WTC11 (cell line): Measurements from ENCODE around the gene FUT7. TPM values are rescaled to one million over a fixed set of nuclear protein-coding genes. Genes with fewer than 3 reads are reported as not detected.
A peak's percentile ranks its signal among the peaks of the same experiment; 100 is the strongest.

Source experiments
- ATAC-seq: fragments of 200-7000 bp; cut with Tn5 transposase; 2 replicates; pipeline ENCODE4 v1.10.0; 2021; ENCODE audit warnings: mild to moderate bottlenecking, moderate library complexity
- CTCF ChIA-PET: fragments of 300-600 bp; sonication (Branson Sonifier 250); formaldehyde crosslinking; loops from one replicate; lab custom pipeline; 2021; ENCODE audit warnings: antibody characterized with exemption; lab: Charles Lee
- POLR2A ChIA-PET: fragments of 350-600 bp; sonication (Branson Sonifier 250); formaldehyde crosslinking; loops from one replicate; lab custom pipeline; 2021; ENCODE audit warnings: antibody characterized with exemption; lab: Charles Lee
- DNase-seq: peaks from one replicate; pipeline ENCODE4 v3.0.0; 2021; ENCODE audit warnings: low spot score
- H3K27ac Mint-ChIP-seq: 2 replicates; pipeline ENCODE4 v1.8.0; 2021; ENCODE audit warnings: mixed read lengths
- H3K27me3 Mint-ChIP-seq: 2 replicates; pipeline ENCODE4 v1.8.0; 2021; ENCODE audit warnings: low read depth, mild to moderate bottlenecking, moderate library complexity, mixed read lengths
- H3K36me3 Mint-ChIP-seq: 2 replicates; pipeline ENCODE4 v1.8.0; 2021; ENCODE audit warnings: mixed read lengths
- H3K4me1 Mint-ChIP-seq: 2 replicates; pipeline ENCODE4 v1.8.0; 2022; ENCODE audit warnings: mixed read lengths
- H3K4me3 Mint-ChIP-seq: 2 replicates; pipeline ENCODE4 v1.8.0; 2021; ENCODE audit warnings: mild to moderate bottlenecking, moderate library complexity, mixed read lengths
- H3K9me3 Mint-ChIP-seq: 2 replicates; pipeline ENCODE4 v1.8.0; 2021; ENCODE audit warnings: mixed read lengths
- AR ChIP-seq: fragments of 250-450 bp; sonication (Bioruptor Pico); IDR thresholded peaks from 2 replicates; pipeline ENCODE4 v1.9.0; 2021; ENCODE audit warnings: mild to moderate bottlenecking
- CREB1 ChIP-seq: sonication (generic); formaldehyde crosslinking; IDR thresholded peaks from 2 replicates; pipeline ENCODE4 v1.8.0; 2023; ENCODE audit warnings: mild to moderate bottlenecking, missing genetic modification reagents
- E2F5 ChIP-seq: sonication (generic); formaldehyde crosslinking; IDR thresholded peaks from 2 replicates; pipeline ENCODE4 v1.8.1; 2022; ENCODE audit warnings: mild to moderate bottlenecking, moderate library complexity, missing genetic modification reagents
- EMX1 ChIP-seq: fragments of 250-450 bp; sonication (Bioruptor Pico); IDR thresholded peaks from 2 replicates; pipeline ENCODE4 v1.8.0; 2021; ENCODE audit warnings: mild to moderate bottlenecking
- NFATC4 ChIP-seq: fragments of 250-450 bp; sonication (Bioruptor Pico); IDR thresholded peaks from 2 replicates; pipeline ENCODE4 v1.9.0; 2021; ENCODE audit warnings: mild to moderate bottlenecking
- NFE2L1 ChIP-seq: sonication (generic); formaldehyde crosslinking; IDR thresholded peaks from 2 replicates; pipeline ENCODE4 v1.8.1; 2023; ENCODE audit warnings: missing genetic modification reagents
- NR3C1 ChIP-seq: sonication (generic); formaldehyde crosslinking; conservative IDR thresholded peaks from 2 replicates; pipeline ENCODE4 v1.8.1; 2023; ENCODE audit warnings: low read depth, mild to moderate bottlenecking, missing genetic modification reagents
- PRDM15 ChIP-seq: sonication (generic); formaldehyde crosslinking; IDR thresholded peaks from 2 replicates; pipeline ENCODE4 v1.8.0; 2022; ENCODE audit warnings: missing genetic modification reagents
- PREB ChIP-seq: sonication (generic); formaldehyde crosslinking; IDR thresholded peaks from 2 replicates; pipeline ENCODE4 v1.8.1; 2022; ENCODE audit warnings: mild to moderate bottlenecking, missing genetic modification reagents, moderate library complexity, borderline replicate concordance
- RELA ChIP-seq: sonication (generic); formaldehyde crosslinking; IDR thresholded peaks from 2 replicates; pipeline ENCODE4 v1.8.1; 2022; ENCODE audit warnings: missing genetic modification reagents, mild to moderate bottlenecking, borderline replicate concordance
- RORB ChIP-seq: fragments of 250-450 bp; sonication (Bioruptor Pico); IDR thresholded peaks from 2 replicates; pipeline ENCODE4 v1.9.0; 2021; ENCODE audit warnings: mild to moderate bottlenecking
- ZNF416 ChIP-seq: fragments of 250-450 bp; sonication (Bioruptor Pico); IDR thresholded peaks from 2 replicates; pipeline ENCODE4 v1.9.0; 2021; ENCODE audit warnings: mild to moderate bottlenecking, inconsistent platforms
- ZNF425 ChIP-seq: fragments of 250-450 bp; sonication (Bioruptor Pico); conservative IDR thresholded peaks from 2 replicates; pipeline ENCODE4 v1.9.0; 2021; ENCODE audit warnings: mild to moderate bottlenecking
- ZNF671 ChIP-seq: fragments of 250-450 bp; sonication (Bioruptor Pico); IDR thresholded peaks from 2 replicates; pipeline ENCODE4 v1.8.0; 2021; ENCODE audit warnings: mild to moderate bottlenecking
- total RNA-seq: library from RNA; stranded (reverse); gene quantifications from 3 replicates; pipeline ENCODE4 v1.2.3, GENCODE V29; 2021
- TF ChIP-seq, protein P1 (sequence below): sonication (generic); formaldehyde crosslinking; IDR thresholded peaks from 2 replicates; pipeline ENCODE4 v1.8.0; 2022; ENCODE audit warnings: mild to moderate bottlenecking, missing genetic modification reagents
- TF ChIP-seq, protein P2 (sequence below): fragments of 250-450 bp; sonication (Bioruptor Pico); IDR thresholded peaks from 2 replicates; pipeline ENCODE4 v1.9.0; 2021; ENCODE audit warnings: mild to moderate bottlenecking

The FUT7 gene
- total RNA-seq, 1 experiment from 2014 or later: not detected

- no peak for TF ChIP-seq PRDM15 (CRISPR knock-in tag)
- TF ChIP-seq, all 79 proteins: peak for 0
Observed at GRCh38 chr9:136984464-136985026, 47.3 kb downstream of the FUT7 start (continued).

- POLR2A ChIA-PET: no interaction called here
- peaks cover 31% of the 10 kb centered on the region for H3K27me3 Mint-ChIP-seq
- peak overlapping the region; percentile 4 for H3K27ac Mint-ChIP-seq
- DNase-seq (no peak), ATAC-seq (no peak)
- no peaks in the 10 kb centered on the region for H3K9me3 Mint-ChIP-seq
- CTCF ChIA-PET: no interaction called here
- H3K4me3 Mint-ChIP-seq: no peak overlapping the region
- TF ChIP-seq PREB (CRISPR knock-in tag): no peak
- TF ChIP-seq PRDM15 (CRISPR knock-in tag): no peak
- TF ChIP-seq RELA (CRISPR knock-in tag): no peak
- no peak for TF ChIP-seq E2F5
- TF ChIP-seq CREB1 (CRISPR knock-in tag): no peak
- TF ChIP-seq NFATC4 (CRISPR knock-in tag): no peak
- TF ChIP-seq AR (CRISPR knock-in tag): no peak
- TF ChIP-seq, protein P1, sequence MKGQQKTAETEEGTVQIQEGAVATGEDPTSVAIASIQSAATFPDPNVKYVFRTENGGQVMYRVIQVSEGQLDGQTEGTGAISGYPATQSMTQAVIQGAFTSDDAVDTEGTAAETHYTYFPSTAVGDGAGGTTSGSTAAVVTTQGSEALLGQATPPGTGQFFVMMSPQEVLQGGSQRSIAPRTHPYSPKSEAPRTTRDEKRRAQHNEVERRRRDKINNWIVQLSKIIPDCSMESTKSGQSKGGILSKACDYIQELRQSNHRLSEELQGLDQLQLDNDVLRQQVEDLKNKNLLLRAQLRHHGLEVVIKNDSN: no peak
- no peak for TF ChIP-seq NFE2L1 (CRISPR knock-in tag)
- TF ChIP-seq ZNF416 (CRISPR knock-in tag): no peak
- TF ChIP-seq EMX1 (CRISPR knock-in tag): no peak
- no peak for TF ChIP-seq ZNF671 (CRISPR knock-in tag)
- TF ChIP-seq NR3C1 (CRISPR knock-in tag): no peak
- TF ChIP-seq RORB (CRISPR knock-in tag): no peak
- TF ChIP-seq, protein P2, sequence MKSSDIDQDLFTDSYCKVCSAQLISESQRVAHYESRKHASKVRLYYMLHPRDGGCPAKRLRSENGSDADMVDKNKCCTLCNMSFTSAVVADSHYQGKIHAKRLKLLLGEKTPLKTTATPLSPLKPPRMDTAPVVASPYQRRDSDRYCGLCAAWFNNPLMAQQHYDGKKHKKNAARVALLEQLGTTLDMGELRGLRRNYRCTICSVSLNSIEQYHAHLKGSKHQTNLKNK (CRISPR knock-in tag): no peak
- no peak for TF ChIP-seq ZNF425 (CRISPR knock-in tag)
- no peaks in the 10 kb centered on the region for H3K36me3 Mint-ChIP-seq
- H3K4me1 Mint-ChIP-seq: no peaks in the 10 kb centered on the region
Observed at GRCh38 chr9:136983656-136984314, 48.1 kb downstream of the FUT7 start.
